Activated T-cell treated with anti-CD3 and anti-CD28 coated beads, Interleukin-2, amount 50 U/mL, for 72 hours (primary cell): ENCODE results near the gene LCE5A. TPM values are rescaled to one million over a fixed set of nuclear protein-coding genes. Genes with fewer than 3 reads are reported as not detected.

ENCODE experiments used
- ATAC-seq, 2 donors: fragments of 150-1000 bp; cut with Tn5 transposase; replicated peaks in 1 of 2; 2 replicates each; pipeline ENCODE4 v1.10.0; 2021; ENCODE audit warnings: moderate library complexity in 2 of 2, mild to moderate bottlenecking in 1 of 2
- DNase-seq, 2 donors: peaks; one replicate each; pipeline ENCODE4 v3.0.0; 2021 to 2022; ENCODE audit warnings: mixed read lengths in 1 of 2
- H3K27ac Mint-ChIP-seq: one replicate; pipeline ENCODE4 v1.8.0; 2022; ENCODE audit warnings: mild to moderate bottlenecking, moderate library complexity, mixed read lengths
- H3K27me3 Mint-ChIP-seq: one replicate; pipeline ENCODE4 v1.8.0; 2022; ENCODE audit warnings: low read depth, mixed read lengths
- H3K36me3 Mint-ChIP-seq, 2 donors: one replicate each; pipeline ENCODE4 v1.8.0; 2022; ENCODE audit warnings: mixed read lengths in 2 of 2, mild to moderate bottlenecking in 1 of 2; ENCODE audit not compliant: insufficient read depth in 2 of 2
- H3K4me1 Mint-ChIP-seq: one replicate; pipeline ENCODE4 v1.8.0; 2022; ENCODE audit warnings: low read depth, mixed read lengths
- H3K4me3 Mint-ChIP-seq, 2 donors: one replicate each; pipeline ENCODE4 v1.8.0; 2022; ENCODE audit warnings: mild to moderate bottlenecking in 2 of 2, mixed read lengths in 2 of 2, moderate library complexity in 2 of 2
- H3K9me3 Mint-ChIP-seq, 2 donors: one replicate each; pipeline ENCODE4 v1.8.0; 2022; ENCODE audit warnings: mixed read lengths in 2 of 2
- total RNA-seq, 2 donors: library from RNA; stranded (reverse); gene quantifications; one replicate each; pipeline ENCODE4 v1.2.3, GENCODE V29; 2022

LCE5A gene
- total RNA-seq, 2 donors from 2014 or later, result not detected

DNA sequence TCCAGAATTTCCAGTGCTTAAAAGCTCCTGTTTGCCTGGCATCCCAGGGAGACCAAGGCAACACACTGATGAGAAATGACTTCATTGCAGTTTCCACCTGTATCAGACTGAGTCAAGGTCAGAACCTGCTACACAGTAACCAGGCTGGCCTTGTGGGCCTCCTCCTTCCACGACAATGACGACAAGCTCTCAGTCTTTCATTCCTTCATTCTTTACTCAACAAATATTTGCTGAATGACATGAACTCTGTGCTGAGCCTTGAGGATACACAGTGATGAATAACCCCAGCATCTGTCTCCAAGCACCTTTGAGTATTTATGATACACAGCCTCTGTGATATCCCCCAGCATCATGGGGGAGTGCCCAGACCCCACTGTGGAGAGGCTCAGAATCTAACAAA is 8.9 kb upstream of the LCE5A start:
- no peaks in the 10 kb centered on the region for H3K27me3 Mint-ChIP-seq
- H3K9me3 Mint-ChIP-seq, result no peaks in the 10 kb centered on the region
- no peaks in the 10 kb centered on the region for H3K4me1 Mint-ChIP-seq
- H3K36me3 Mint-ChIP-seq, result no peaks in the 10 kb centered on the region
- no peak overlapping the region for H3K4me3 Mint-ChIP-seq
- DNase-seq (no peak), ATAC-seq (no peak)
- no peak overlapping the region for H3K27ac Mint-ChIP-seq

DNA sequence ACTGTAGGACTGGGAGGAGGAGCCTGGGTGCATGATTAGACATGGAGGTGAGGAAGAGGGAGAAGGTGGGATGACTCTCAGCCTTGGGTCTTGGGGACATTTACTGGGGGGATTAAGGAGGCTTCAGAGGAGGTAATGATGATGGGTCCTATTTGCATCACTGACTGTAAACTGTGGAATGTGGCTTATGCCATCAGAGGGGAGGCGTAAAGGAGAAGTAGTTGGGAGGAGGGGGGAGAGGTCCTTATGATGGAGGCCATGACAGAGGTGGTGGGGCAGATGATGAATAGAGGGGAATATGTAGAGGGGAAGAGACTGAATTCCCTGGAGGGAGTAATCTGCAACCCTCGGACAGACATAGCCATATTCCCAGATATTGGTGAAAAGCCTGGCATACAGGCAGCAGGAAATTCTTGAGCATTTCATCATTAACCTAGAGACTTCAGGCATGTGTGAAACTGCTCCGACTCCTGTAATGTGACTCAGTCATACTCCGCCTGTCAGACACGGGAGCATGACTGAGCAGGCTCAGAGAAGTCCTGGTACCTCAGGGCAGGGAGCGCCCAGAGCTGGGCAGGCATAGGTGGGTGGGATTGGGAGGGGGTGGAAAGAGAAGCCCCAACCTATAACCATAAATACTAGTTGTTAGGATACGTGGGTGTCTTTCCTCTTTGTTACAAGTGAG is 8.0 kb upstream of the LCE5A start:
- Mint-ChIP-seq H3K27ac (no peak overlapping the region), H3K27me3 (no peaks in the 10 kb centered on the region)

DNA sequence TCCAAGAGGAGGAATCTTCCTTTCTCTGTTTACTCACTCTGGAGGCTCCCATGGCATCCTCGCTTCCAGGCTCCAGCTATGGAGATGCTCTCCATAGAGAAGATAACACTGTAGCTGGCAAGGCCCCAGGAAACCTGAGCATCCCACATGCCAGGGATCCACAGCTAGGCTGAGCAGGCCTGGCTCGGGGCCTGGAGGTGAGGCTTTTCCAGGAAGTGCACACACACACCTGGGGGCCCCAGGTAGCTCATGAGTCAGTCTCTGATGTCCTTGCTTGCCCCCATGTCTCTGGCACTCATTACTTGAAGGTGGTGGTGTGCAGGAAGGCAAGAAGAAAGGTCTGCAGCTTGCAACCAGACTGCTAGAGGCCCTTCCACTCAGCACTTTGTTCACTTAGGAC is 5.5 kb upstream of the LCE5A start:
- no peak for ATAC-seq
- H3K9me3 Mint-ChIP-seq, result no peaks in the 10 kb centered on the region

More for the DNA sequence above, 8.0 kb upstream of the LCE5A start:
- H3K4me3 Mint-ChIP-seq, result no peak overlapping the region
- no peaks in the 10 kb centered on the region for H3K4me1 Mint-ChIP-seq
- no peaks in the 10 kb centered on the region for H3K36me3 Mint-ChIP-seq
- ATAC-seq (no peak), DNase-seq (no peak)
- H3K9me3 Mint-ChIP-seq, result no peaks in the 10 kb centered on the region

GRCh38 chr1:152506899-152507498 is 3.6 kb upstream of the LCE5A start:
- Mint-ChIP-seq H3K4me3 (no peak overlapping the region), H3K36me3 (no peaks in the 10 kb centered on the region), H3K9me3 (no peaks in the 10 kb centered on the region), H3K4me1 (no peaks in the 10 kb centered on the region), H3K27me3 (peaks cover 30% of the 10 kb centered on the region), H3K27ac (no peak overlapping the region)
- ATAC-seq, result no peak
- no peak for DNase-seq

More for the DNA sequence above, 5.5 kb upstream of the LCE5A start:
- no peak overlapping the region for H3K4me3 Mint-ChIP-seq
- DNase-seq, result no peak
- no peak overlapping the region for H3K27ac Mint-ChIP-seq
- H3K27me3 Mint-ChIP-seq, result peaks cover 12% of the 10 kb centered on the region
- H3K36me3 Mint-ChIP-seq, result no peaks in the 10 kb centered on the region
- no peaks in the 10 kb centered on the region for H3K4me1 Mint-ChIP-seq

GRCh38 chr1:152511596-152511995 is 993 bp downstream of the LCE5A start:
- DNase-seq (no peak), ATAC-seq (no peak)
- peaks cover 71% of the 10 kb centered on the region for H3K27me3 Mint-ChIP-seq
- no peaks in the 10 kb centered on the region for H3K36me3 Mint-ChIP-seq
- H3K27ac Mint-ChIP-seq, result no peak overlapping the region
- H3K9me3 Mint-ChIP-seq, result no peaks in the 10 kb centered on the region
- peaks cover 6% of the 10 kb centered on the region for H3K4me1 Mint-ChIP-seq
- no peak overlapping the region for H3K4me3 Mint-ChIP-seq

- H3K9me3 Mint-ChIP-seq, result no peaks in the 10 kb centered on the region
- ATAC-seq, result no peak
- peaks cover 6% of the 10 kb centered on the region for H3K4me1 Mint-ChIP-seq
- no peak overlapping the region for H3K4me3 Mint-ChIP-seq
- DNase-seq, result no peak
- H3K27ac Mint-ChIP-seq, result no peak overlapping the region
- peaks cover 83% of the 10 kb centered on the region for H3K27me3 Mint-ChIP-seq
- no peaks in the 10 kb centered on the region for H3K36me3 Mint-ChIP-seq
These were observed 2.5 kb downstream of the LCE5A start for GRCh38 chr1:152513081-152513480.

- DNase-seq, result no peak
These were observed 4.3 kb downstream of the LCE5A start for GRCh38 chr1:152514715-152515433.

GRCh38 chr1:152515434-152515783 is 4.8 kb downstream of the LCE5A start:
- Mint-ChIP-seq H3K27ac (no peak overlapping the region), H3K9me3 (no peaks in the 10 kb centered on the region), H3K36me3 (no peaks in the 10 kb centered on the region), H3K4me1 (peaks cover 6% of the 10 kb centered on the region), H3K27me3 (peaks cover 69% of the 10 kb centered on the region), H3K4me3 (peak overlapping the region in 1 of 2 donors; percentile 13)
- DNase-seq (no peak), ATAC-seq (no peak)

More at GRCh38 chr1:152514715-152515433, 4.3 kb downstream of the LCE5A start:
- H3K27me3 Mint-ChIP-seq, result peaks cover 74% of the 10 kb centered on the region
- no peaks in the 10 kb centered on the region for H3K36me3 Mint-ChIP-seq
- H3K4me3 Mint-ChIP-seq, result no peak overlapping the region
- no peak for ATAC-seq
- peaks cover 6% of the 10 kb centered on the region for H3K4me1 Mint-ChIP-seq
- H3K27ac Mint-ChIP-seq, result no peak overlapping the region
- no peaks in the 10 kb centered on the region for H3K9me3 Mint-ChIP-seq

- Mint-ChIP-seq H3K27me3 (peaks cover 63% of the 10 kb centered on the region), H3K27ac (no peak overlapping the region)
- no peak for ATAC-seq
These were observed 5.5 kb downstream of the LCE5A start for GRCh38 chr1:152516082-152516481.

DNA sequence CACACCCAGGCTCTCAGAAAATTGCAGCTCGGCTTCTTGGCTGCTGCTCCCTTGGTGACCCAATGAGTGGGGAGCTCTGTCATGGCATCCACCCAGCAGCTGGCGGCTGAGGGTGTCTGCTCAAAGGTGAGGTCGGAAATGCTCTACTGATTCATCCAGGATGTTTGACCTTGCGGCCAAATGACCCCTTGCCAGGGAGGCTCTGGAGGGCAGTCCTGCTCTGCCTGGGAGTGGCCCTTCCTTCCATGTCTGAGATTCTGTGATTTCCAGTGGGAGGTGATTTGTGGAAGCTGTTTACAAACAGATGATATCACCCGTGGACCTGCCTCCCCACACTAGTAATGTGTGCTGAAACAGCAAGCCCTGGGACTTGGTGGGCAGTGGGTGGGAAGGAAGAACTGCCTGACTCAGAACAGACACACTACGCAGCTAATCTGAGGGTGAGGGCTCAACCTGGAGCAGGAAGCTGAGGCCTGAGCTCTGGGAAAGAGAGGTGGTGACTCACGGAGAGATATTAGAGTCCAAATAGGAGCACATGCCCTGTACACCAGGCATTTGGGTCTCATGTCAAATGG is 6.7 kb downstream of the LCE5A start:
- ATAC-seq (no peak), DNase-seq (no peak)
- Mint-ChIP-seq H3K36me3 (no peaks in the 10 kb centered on the region), H3K27ac (no peak overlapping the region), H3K9me3 (no peaks in the 10 kb centered on the region), H3K4me3 (no peak overlapping the region), H3K27me3 (peaks cover 50% of the 10 kb centered on the region), H3K4me1 (peaks cover 6% of the 10 kb centered on the region)

More at GRCh38 chr1:152516082-152516481, 5.5 kb downstream of the LCE5A start:
- Mint-ChIP-seq H3K9me3 (no peaks in the 10 kb centered on the region), H3K4me1 (peaks cover 6% of the 10 kb centered on the region), H3K36me3 (no peaks in the 10 kb centered on the region), H3K4me3 (no peak overlapping the region)
- no peak for DNase-seq

DNA sequence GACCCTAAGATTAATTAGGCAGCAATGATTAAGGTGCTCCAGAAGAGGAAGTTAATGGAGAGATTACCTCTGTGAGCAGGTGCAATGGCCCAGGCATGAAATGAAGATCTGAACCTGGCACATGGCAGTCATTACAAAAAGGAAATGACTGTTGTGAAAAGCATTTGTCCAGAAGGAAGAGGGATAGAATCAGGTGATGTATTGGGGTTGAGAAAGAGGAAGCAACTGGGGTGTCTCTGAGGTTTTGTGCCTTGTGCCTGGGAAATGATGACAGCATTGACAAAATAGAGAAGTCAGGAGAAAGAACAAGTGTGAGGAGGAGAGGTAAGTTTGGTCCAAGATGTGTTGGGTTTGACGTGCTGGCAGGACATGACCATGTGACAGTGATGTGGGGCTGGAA is 9.2 kb downstream of the LCE5A start:
- ATAC-seq, result no peak
- no peak overlapping the region for H3K4me3 Mint-ChIP-seq
- no peaks in the 10 kb centered on the region for H3K9me3 Mint-ChIP-seq
- no peaks in the 10 kb centered on the region for H3K36me3 Mint-ChIP-seq
- no peak for DNase-seq
- H3K4me1 Mint-ChIP-seq, result peaks cover 1% of the 10 kb centered on the region
- peaks cover 25% of the 10 kb centered on the region for H3K27me3 Mint-ChIP-seq
- no peak overlapping the region for H3K27ac Mint-ChIP-seq

DNA sequence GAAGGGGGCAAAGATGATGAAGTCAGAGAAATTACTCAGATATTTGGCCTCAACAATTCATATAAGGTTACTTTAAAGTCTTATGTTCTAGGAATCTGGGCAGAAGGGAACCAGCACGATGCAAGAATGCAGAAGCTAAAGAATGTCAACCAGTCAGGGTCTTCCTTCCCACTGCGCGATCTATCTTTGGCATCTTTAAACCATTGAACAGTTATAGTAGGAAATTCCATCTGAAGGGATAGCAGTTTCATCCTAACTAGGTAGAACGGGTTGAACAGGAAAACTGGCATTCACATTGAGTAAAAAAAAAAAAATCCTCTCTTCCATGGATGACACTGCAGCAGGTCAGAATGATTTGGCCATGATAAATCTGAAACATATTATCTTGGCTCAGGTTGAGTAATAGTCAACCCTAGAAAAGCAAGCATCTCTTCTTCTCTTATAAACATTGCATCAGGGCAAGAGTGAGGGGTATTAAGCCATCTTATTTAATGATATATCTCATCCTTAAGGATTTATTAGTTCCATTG is 10.0 kb downstream of the LCE5A start:
- ATAC-seq, result no peak
- Mint-ChIP-seq H3K27ac (no peak overlapping the region), H3K9me3 (no peaks in the 10 kb centered on the region), H3K4me1 (no peaks in the 10 kb centered on the region), H3K36me3 (no peaks in the 10 kb centered on the region), H3K4me3 (no peak overlapping the region), H3K27me3 (peaks cover 22% of the 10 kb centered on the region)
- no peak for DNase-seq

GRCh38 chr1:152525080-152525641 is 14.6 kb downstream of the LCE5A start:
- H3K9me3 Mint-ChIP-seq, result peaks cover 0 to 2% of the 10 kb centered on the region in 2 donors
- peaks cover 16% of the 10 kb centered on the region for H3K27me3 Mint-ChIP-seq
- no peak overlapping the region for H3K4me3 Mint-ChIP-seq
- no peak overlapping the region for H3K27ac Mint-ChIP-seq
- no peak for ATAC-seq
- no peaks in the 10 kb centered on the region for H3K36me3 Mint-ChIP-seq
- H3K4me1 Mint-ChIP-seq, result no peaks in the 10 kb centered on the region
- no peak for DNase-seq
